Calu3 (cell line): ENCODE results near the gene PLXNA2. TPM values are rescaled to one million over a fixed set of nuclear protein-coding genes. Genes with fewer than 3 reads are reported as not detected.

ENCODE experiments used
- BruUV-seq: library from RNA; stranded (reverse); fragments of 400-500 nt; replicated peaks from 2 replicates; lab custom pipeline; 2021; lab: Mats Ljungman, UMichigan
- CTCF ChIA-PET: fragments of 300-600 bp; sonication (Branson Sonifier 250); formaldehyde crosslinking; loops from one replicate; lab custom pipeline; 2022; ENCODE audit warnings: antibody characterized with exemption; lab: Charles Lee
- DNase-seq: peaks from one replicate; pipeline ENCODE4 v3.0.0; 2022
- H3K27ac Mint-ChIP-seq: one replicate; pipeline ENCODE4 v1.8.0; 2022; ENCODE audit warnings: mixed read lengths; ENCODE audit not compliant: unreplicated experiment
- H3K27me3 Mint-ChIP-seq: one replicate; pipeline ENCODE4 v1.8.0; 2022; ENCODE audit warnings: mixed read lengths; ENCODE audit not compliant: unreplicated experiment
- H3K36me3 Mint-ChIP-seq: one replicate; pipeline ENCODE4 v1.8.0; 2022; ENCODE audit warnings: mild to moderate bottlenecking, moderate library complexity, mixed read lengths; ENCODE audit not compliant: insufficient read depth, unreplicated experiment
- H3K4me1 Mint-ChIP-seq: one replicate; pipeline ENCODE4 v1.8.0; 2022; ENCODE audit warnings: mild to moderate bottlenecking, low read depth, mixed read lengths; ENCODE audit not compliant: unreplicated experiment
- H3K4me3 Mint-ChIP-seq: one replicate; pipeline ENCODE4 v1.8.0; 2022; ENCODE audit warnings: mild to moderate bottlenecking, low read depth, moderate library complexity, mixed read lengths; ENCODE audit not compliant: unreplicated experiment
- H3K9me3 Mint-ChIP-seq: one replicate; pipeline ENCODE4 v1.8.0; 2022; ENCODE audit warnings: low read depth, mixed read lengths; ENCODE audit not compliant: unreplicated experiment
- intact Hi-C: fragments of 100-400 bp; cut with micrococcal nuclease; formaldehyde crosslinking; loops from one replicate; pipeline ENCODE4 v1.10.0; 2022; ENCODE audit not compliant: unreplicated experiment
- total RNA-seq: library from RNA; stranded (reverse); gene quantifications from 2 replicates; pipeline ENCODE4 v1.2.3, GENCODE V29; 2022
- TF ChIP-seq, protein P1 (sequence below): fragments of 200-600 bp; IDR thresholded peaks from one replicate; pipeline ENCODE4 v1.8.0; 2022; ENCODE audit warnings: antibody characterized with exemption; ENCODE audit not compliant: unreplicated experiment

The PLXNA2 gene
- total RNA-seq, 1 experiment from 2014 or later: 16.2 TPM

- no peak overlapping the region for H3K4me3 Mint-ChIP-seq
- DNase-seq: no peak
- H3K27me3 Mint-ChIP-seq: no peaks in the 10 kb centered on the region
- H3K4me1 Mint-ChIP-seq: no peaks in the 10 kb centered on the region
- intact Hi-C loops: no loop called here
- H3K27ac Mint-ChIP-seq: no peak overlapping the region
- CTCF ChIA-PET: no interaction called here
- no TSS peak for BruUV-seq
- no peaks in the 10 kb centered on the region for H3K36me3 Mint-ChIP-seq
- no peaks in the 10 kb centered on the region for H3K9me3 Mint-ChIP-seq
- TF ChIP-seq, protein P1, sequence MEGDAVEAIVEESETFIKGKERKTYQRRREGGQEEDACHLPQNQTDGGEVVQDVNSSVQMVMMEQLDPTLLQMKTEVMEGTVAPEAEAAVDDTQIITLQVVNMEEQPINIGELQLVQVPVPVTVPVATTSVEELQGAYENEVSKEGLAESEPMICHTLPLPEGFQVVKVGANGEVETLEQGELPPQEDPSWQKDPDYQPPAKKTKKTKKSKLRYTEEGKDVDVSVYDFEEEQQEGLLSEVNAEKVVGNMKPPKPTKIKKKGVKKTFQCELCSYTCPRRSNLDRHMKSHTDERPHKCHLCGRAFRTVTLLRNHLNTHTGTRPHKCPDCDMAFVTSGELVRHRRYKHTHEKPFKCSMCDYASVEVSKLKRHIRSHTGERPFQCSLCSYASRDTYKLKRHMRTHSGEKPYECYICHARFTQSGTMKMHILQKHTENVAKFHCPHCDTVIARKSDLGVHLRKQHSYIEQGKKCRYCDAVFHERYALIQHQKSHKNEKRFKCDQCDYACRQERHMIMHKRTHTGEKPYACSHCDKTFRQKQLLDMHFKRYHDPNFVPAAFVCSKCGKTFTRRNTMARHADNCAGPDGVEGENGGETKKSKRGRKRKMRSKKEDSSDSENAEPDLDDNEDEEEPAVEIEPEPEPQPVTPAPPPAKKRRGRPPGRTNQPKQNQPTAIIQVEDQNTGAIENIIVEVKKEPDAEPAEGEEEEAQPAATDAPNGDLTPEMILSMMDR: no peak
Measured at GRCh38 chr1:208100906-208101305, 143.3 kb downstream of the PLXNA2 start.

DNA sequence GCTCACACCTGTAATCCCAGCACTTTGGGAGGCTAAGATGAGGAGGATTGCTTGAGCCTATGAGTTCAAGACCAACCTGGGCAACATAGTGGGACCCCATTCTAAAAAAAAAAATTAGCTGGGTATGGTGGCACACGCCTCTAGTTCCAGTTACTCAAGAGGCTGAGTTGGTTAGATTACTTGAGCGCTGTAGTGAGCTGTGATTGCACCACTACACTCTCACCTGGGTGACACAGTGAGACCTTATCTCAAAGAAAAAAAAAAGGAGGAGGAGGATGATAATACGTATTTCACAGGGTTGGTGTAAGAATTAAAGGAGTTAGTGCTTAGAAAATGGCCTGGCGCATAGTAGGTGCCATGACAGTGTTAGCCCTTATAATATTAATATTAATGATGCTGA is 144.1 kb downstream of the PLXNA2 start:
- Mint-ChIP-seq H3K27ac (no peak overlapping the region), H3K36me3 (no peaks in the 10 kb centered on the region), H3K4me1 (no peaks in the 10 kb centered on the region), H3K27me3 (no peaks in the 10 kb centered on the region), H3K4me3 (no peak overlapping the region), H3K9me3 (no peaks in the 10 kb centered on the region)
- BruUV-seq: no TSS peak
- TF ChIP-seq, protein P1: no peak
- CTCF ChIA-PET: no interaction called here
- no peak for DNase-seq
- intact Hi-C loops: no loop called here

- intact Hi-C loops: loop anchor here (10.0 kb wide), 1 partner anchor 214 kb away; no protein-coding TSS in a partner anchor
- H3K27me3 Mint-ChIP-seq: no peaks in the 10 kb centered on the region
- no peak for DNase-seq
- no peaks in the 10 kb centered on the region for H3K9me3 Mint-ChIP-seq
- TF ChIP-seq, protein P1: no peak
- no peak overlapping the region for H3K27ac Mint-ChIP-seq
- H3K4me3 Mint-ChIP-seq: no peak overlapping the region
- CTCF ChIA-PET: no interaction called here
- H3K4me1 Mint-ChIP-seq: no peaks in the 10 kb centered on the region
- H3K36me3 Mint-ChIP-seq: no peaks in the 10 kb centered on the region
- BruUV-seq: no TSS peak
Measured at GRCh38 chr1:208098773-208099172, 145.4 kb downstream of the PLXNA2 start.

GRCh38 chr1:208093754-208094719 is 150.1 kb downstream of the PLXNA2 start:
- intact Hi-C loops: loop anchor here (5.0 to 10.0 kb wide), 2 partner anchors 72 to 209 kb away; no protein-coding TSS in a partner anchor
- DNase-seq: peak; percentile 81
- TF ChIP-seq, protein P1: peak; percentile 83
- H3K27ac Mint-ChIP-seq: no peak overlapping the region
- H3K36me3 Mint-ChIP-seq: no peaks in the 10 kb centered on the region
- H3K9me3 Mint-ChIP-seq: no peaks in the 10 kb centered on the region
- CTCF ChIA-PET: interaction anchor here (0.6 to 2.2 kb wide), 3 partner anchors 8 to 72 kb away, joined by 3 to 11 read pairs (median 4); no protein-coding TSS in a partner anchor
- H3K27me3 Mint-ChIP-seq: no peaks in the 10 kb centered on the region
- H3K4me1 Mint-ChIP-seq: no peaks in the 10 kb centered on the region
- BruUV-seq: no TSS peak
- no peak overlapping the region for H3K4me3 Mint-ChIP-seq
